Brain microvascular endothelial cell (primary cell): ENCODE measurements around the gene LDLRAP1.
A peak's percentile ranks its signal among the peaks of the same experiment; 100 is the strongest.

ENCODE experiments used
- DNase-seq: peaks from one replicate; pipeline ENCODE4 v3.0.0-alpha.2; 2020
- H3K27ac ChIP-seq: fragments of 250-450 bp; sonication (Bioruptor Pico); 2 replicates; pipeline ENCODE4 v1.5.1; 2020; ENCODE audit warnings: mild to moderate bottlenecking, moderate library complexity
- H3K27me3 ChIP-seq: fragments of 250-450 bp; sonication (Bioruptor Pico); replicated peaks from 2 replicates; pipeline ENCODE4 v1.5.1; 2020; ENCODE audit warnings: mild to moderate bottlenecking
- H3K36me3 ChIP-seq: fragments of 250-450 bp; sonication (Bioruptor Pico); replicated peaks from 2 replicates; pipeline ENCODE4 v1.5.1; 2020; ENCODE audit warnings: mild to moderate bottlenecking
- H3K4me3 ChIP-seq: 2 replicates; pipeline ENCODE4 v1.5.1; 2011; ENCODE audit warnings: low read depth, mild to moderate bottlenecking, control low read depth, low read length, moderate library complexity
- in situ Hi-C: cut with HindIII; loops from 2 replicates; pipeline ENCODE4 v1.10.0; 2017; ENCODE audit warnings: low sequenced_read_pairs, low pct_ligation_motif_present
- TF ChIP-seq, protein P1 (sequence below): IDR thresholded peaks from 2 replicates; pipeline ENCODE4 v1.5.1; 2011; ENCODE audit warnings: low read depth, mild to moderate bottlenecking, moderate library complexity, low read length, control low read depth, inconsistent platforms; ENCODE audit errors: missing control alignments

LDLRAP1 gene

DNA sequence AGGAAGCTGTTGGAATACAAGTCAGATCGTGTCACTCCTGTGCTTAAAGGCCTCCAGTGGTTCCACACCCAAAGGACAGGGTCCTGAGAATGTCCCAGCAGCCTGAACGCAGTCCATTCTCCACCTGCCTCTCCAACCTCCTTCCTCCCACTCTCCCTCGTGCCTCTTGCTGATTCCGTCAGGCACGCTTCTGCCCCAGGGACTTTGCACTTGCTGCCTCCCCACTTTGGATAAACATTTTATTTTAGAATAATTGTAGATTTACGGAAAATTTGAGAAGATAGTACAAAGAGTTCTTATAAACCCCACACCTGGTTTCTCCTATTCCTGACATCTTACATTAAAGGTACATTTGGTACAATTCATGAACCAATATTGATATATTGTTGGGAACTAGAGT is 28.4 kb upstream of the LDLRAP1 start:
- Histone ChIP-seq H3K27ac (no peak overlapping the region), H3K27me3 (no peaks in the 10 kb centered on the region), H3K36me3 (no peaks in the 10 kb centered on the region), H3K4me3 (no peak overlapping the region)
- TF ChIP-seq, protein P1, sequence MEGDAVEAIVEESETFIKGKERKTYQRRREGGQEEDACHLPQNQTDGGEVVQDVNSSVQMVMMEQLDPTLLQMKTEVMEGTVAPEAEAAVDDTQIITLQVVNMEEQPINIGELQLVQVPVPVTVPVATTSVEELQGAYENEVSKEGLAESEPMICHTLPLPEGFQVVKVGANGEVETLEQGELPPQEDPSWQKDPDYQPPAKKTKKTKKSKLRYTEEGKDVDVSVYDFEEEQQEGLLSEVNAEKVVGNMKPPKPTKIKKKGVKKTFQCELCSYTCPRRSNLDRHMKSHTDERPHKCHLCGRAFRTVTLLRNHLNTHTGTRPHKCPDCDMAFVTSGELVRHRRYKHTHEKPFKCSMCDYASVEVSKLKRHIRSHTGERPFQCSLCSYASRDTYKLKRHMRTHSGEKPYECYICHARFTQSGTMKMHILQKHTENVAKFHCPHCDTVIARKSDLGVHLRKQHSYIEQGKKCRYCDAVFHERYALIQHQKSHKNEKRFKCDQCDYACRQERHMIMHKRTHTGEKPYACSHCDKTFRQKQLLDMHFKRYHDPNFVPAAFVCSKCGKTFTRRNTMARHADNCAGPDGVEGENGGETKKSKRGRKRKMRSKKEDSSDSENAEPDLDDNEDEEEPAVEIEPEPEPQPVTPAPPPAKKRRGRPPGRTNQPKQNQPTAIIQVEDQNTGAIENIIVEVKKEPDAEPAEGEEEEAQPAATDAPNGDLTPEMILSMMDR = no peak
- no peak for DNase-seq
- in situ Hi-C loops = no loop called here

DNA sequence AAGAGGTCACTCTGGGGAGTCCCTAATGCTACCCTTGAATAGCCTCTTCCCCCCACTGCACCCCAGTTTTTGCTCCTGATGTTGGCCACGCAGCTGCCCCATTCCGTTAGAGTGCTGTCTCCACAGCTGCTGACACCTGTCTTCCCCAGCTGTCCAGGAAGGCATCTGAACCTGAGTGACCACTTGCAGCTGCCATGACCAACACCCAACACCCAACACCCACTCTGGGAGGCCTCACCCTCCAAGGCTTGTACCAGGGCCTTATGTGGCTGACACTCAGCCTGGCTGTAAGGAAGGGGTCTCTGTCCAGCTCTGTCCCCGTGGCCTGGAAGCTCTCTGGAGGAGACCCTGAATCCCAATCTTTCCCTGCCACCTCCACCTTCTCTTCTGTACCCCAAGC is 26.7 kb upstream of the LDLRAP1 start:
- H3K27ac ChIP-seq = no peak overlapping the region
- no peaks in the 10 kb centered on the region for H3K36me3 ChIP-seq
- H3K4me3 ChIP-seq = no peak overlapping the region
- no peaks in the 10 kb centered on the region for H3K27me3 ChIP-seq
- TF ChIP-seq, protein P1 = no peak
- DNase-seq = no peak
- in situ Hi-C loops = no loop called here

DNA sequence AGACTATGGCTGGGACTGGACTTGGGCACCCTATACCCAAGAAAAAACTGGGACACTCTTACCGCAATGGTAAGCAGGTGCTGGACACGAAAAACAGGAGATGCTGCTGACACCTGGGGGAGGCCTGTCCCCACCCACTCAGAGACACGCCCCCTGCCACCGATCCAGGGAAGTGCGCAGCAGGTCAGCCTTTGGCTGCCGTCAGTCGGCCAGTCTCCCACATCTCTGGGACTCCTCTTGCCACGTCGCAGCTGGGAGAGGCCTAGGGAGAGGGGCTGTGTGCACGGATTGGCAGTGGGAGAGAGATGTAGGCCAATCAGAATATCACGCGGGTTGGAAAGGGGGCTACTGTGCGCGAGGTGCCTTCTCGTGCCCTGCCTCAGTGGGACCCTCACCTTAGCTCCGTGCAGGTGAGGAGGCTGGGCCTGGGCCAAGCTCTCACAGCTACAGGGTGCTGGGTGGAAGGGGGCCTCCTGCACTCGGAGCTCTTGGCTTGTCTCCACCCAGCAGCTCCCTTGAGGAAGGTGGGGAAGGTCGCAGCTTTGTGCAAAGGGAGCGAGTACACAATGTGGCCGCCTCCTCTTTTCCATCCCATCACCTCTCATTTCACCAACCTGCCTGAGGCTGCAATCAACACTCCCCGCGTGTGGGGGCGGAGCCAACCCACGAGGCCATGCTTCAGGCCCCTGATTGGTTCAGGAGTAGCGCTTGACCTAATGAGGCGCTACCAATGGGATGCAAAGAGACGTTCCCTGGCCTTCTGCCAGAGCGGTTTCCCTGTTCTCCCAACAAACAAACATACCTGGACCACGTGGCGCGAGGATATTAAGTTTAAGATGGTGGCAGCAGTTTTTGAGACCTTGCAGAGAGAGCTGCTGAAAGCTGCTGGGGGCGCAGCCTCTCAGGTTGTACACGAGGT is 25.7 kb upstream of the LDLRAP1 start:
- TF ChIP-seq, protein P1 = no peak
- in situ Hi-C loops = no loop called here

DNA sequence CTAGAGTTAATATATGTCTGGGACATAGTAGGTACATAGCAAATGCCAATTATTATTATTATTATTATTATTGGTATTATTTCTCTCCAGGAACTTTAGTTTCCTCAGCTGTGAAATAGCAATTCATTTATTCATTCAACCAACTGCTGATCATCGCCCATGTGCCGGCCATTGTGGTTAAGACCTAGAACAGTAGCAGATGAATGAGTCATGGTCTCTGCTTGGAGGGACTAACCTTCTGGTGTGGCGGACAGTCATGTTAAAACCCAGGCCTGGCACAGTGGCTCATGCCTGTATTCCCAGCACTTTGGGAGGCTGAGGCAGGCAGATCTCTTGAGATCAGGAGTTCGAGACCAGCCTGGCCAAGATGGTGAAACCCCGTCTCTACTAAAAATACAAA is 23.8 kb upstream of the LDLRAP1 start:
- in situ Hi-C loops = no loop called here
- H3K36me3 ChIP-seq = no peaks in the 10 kb centered on the region
- TF ChIP-seq, protein P1 = no peak
- H3K27ac ChIP-seq = no peak overlapping the region
- DNase-seq = peak; percentile 91
- no peak overlapping the region for H3K4me3 ChIP-seq
- no peaks in the 10 kb centered on the region for H3K27me3 ChIP-seq

More for the DNA sequence above, 25.7 kb upstream of the LDLRAP1 start:
- Histone ChIP-seq H3K27me3 (no peaks in the 10 kb centered on the region), H3K27ac (no peak overlapping the region), H3K4me3 (no peak overlapping the region), H3K36me3 (no peaks in the 10 kb centered on the region)
- no peak for DNase-seq

DNA sequence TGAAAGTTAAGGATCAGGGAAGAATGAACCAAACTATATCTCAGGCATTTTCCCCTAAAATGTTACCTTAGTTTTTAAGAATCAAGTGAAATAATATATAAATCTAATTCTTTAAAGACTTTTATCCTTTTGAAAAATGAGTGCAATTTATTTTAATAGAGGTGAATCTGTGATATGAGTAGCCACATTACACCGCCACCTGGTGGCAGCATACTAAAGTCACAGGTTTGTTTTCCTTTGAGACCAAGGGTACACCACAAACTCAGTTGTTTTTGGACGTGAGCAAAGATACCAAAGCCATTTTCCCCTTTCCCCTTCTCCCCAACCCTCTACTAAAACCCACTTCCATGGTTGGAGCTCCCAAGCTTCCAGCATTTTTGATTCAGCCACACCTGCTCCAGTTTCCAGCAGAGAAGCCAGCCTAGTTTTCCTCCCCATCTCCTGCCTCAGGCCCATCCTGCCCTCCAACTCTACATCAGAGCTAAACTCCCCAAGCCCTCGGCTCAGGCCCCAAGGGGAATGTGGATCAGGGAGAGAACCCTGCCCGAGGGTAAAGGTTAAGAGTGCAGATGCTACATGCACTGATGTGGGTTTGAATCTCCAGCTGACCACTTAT is 22.9 kb upstream of the LDLRAP1 start:
- DNase-seq = peak; percentile 47
- TF ChIP-seq, protein P1 = peak; percentile 75
- H3K27ac ChIP-seq = no peak overlapping the region
- H3K27me3 ChIP-seq = peaks cover 2% of the 10 kb centered on the region
- in situ Hi-C loops = no loop called here
- H3K36me3 ChIP-seq = no peaks in the 10 kb centered on the region
- H3K4me3 ChIP-seq = no peak overlapping the region
